NCI-H1436 treated with DMSO at 0.1 percent for 48 hours (cell line): ENCODE results near the gene ABCC8.
A peak's percentile ranks its signal among the peaks of the same experiment; 100 is the strongest.
"Not testable (repeated sequence)": the region's sequence is repeated elsewhere in the genome, so short reads cannot be mapped to it uniquely, and the experiment has no call there.

Experiments used
- DNase-seq: peaks from one replicate; lab custom pipeline; 2025; lab: John Stamatoyannopoulos, UW

The ABCC8 gene

DNA sequence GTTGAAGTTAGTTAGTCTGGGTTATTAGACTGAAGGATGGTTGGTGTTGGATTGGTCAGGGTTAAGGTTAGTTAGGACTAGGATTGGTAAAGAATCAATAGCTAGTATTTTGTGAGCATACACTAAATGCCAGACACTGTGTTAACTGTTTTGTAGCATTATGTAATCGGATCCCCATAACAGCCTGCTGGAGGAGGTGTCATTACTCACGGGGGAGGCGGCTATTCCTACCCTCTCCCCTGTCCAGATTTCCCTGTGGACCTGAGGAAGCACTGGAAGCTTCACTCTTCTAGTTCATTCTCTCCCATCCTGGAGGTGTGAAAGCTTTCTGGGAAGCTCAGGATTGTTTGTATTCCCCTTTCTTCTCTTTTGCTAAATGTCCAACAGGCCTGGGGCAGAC, 47.7 kb downstream of the ABCC8 start:
- no peak for DNase-seq

DNA sequence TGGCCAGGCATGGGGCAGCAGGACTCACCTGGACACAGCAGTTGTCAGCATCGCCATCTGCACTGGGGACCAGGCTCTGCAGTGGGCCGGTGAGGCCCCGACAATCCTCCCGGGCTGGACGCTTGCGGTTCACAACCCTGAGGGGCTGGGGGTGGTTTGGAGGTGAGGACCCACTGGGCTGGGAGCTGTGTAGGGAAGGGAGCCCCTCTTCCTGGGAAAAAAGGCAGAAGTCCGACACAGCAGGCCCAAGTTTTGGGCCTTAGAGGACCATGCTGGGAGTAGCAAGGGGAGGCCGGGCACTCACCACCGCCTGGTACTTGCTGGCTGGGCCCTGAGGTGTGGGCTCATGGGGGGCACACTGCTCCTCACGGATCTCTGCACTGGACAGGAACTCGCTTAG, 48.4 kb downstream of the ABCC8 start:
- no peak for DNase-seq

DNA sequence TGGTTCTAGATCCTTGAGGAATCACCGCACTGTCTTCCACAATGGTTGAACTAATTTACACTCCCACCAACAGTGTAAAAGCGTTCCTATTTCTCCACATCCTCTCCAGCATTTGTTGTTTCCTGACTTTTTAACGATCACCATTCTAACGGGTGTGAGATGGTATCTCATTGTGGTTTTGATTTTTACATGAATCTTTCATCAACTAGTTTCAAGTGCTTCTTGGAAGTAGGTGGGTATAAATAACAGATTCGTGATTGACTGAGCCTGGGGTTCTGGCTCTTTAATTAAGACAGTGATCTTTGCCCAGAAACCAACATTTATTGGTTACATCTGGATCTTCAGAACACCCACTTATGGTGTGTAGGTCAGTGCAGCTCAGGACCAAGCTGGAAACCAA, 50.4 kb downstream of the ABCC8 start:
- not testable (repeated sequence) for DNase-seq

DNA sequence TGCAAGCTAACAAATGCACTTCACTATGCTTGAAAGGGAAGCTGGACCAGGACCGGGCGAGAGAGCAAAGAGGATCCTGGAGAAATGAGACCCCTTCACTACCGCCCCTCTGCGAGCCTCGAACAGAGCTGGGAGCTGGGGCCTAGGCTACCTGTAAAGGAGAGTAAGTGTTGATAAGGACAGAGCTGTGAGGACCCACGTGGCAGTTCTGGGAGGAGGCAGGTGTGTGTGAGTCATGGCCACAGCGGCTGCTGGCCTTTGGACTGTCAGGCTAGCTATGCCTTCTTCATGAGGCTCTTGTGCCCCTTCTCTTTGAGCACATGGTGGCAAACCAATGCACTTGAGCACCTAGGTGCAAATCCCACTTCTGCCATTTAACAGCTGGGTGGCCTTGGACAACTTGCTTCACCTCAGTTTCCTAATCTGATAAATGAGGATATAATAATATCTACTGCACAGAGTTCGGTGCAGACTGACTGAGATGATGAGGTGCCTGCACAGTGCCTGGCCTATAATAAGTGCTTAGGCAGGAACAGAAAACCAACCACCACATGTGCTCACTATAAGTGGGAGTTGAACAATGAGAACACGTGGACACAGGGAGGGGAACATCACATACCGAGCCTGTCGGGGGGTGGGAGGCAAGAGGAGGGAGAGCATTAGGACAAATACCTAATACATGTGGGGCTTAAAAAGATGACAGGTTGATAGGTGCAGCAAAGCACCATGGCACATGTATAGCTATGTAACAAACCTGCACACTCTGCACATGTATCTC, 52.9 kb downstream of the ABCC8 start:
- no peak for DNase-seq

DNA sequence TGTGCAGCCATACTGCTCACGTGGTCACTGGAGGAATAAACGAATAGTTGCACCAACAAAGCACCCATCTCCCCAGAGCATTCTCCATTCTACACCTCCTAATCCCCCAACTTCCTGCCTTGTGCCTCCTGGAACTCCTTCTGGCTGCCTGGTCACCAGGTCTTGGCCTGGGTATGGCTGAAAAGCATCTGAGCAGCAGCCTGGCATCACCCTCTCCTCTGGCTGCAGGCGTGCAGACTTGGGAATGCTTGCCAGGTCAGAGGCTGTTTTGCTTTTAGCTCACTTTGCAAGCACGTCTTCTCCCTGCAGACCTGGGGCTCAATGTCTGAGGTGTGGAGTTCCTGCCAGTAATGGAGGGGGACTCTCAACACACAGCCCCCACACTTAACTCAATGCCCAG, 54.9 kb downstream of the ABCC8 start:
- DNase-seq: no peak

DNA sequence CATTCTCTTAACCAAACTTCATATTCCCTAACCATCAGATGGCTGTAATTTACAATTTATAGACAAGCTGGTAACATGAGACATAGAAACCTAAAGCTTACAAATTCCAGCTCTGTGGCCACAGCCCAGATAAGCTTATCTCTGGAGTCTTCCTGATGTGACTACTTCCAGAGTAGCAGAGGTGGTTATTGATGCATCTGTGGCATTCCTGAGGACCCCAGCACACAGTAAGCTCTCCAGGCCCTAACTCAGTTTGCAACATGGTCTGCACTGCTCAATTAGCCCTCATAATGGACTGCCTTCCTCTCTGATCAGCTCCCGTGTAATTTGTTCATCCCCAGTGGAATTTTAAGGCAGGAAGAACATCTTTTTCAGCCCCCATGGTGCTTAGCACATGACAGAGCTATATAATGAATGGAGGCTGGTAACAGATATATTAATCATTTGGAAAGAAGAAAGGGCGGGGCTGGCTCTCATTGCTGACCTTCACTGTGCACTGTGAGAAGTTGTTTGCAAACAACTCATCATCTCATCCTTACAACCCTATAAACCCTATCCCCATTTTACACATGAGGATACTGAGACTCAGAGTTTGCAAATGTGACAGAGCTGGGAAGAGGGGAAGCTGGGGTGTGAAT, 58.1 kb downstream of the ABCC8 start:
- no peak for DNase-seq

DNA sequence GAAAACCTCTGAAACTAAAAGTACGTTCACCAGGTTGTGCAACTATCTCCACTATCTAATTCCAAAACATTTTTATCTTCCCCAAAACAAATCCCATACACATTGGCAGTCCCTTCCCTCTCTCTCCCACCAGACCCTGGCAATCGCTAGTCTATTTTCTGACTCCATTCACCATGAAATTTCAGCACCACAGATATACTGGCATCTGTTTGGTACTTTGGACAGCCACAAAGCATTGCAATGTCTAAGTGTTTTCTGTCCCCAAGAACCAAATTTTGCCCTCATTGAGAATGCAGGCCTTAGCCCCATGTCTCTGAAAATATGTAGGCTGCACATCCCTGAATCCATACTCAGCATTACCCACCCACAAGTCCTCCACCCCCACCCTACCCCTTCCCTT, 60.2 kb downstream of the ABCC8 start:
- no peak for DNase-seq

DNA sequence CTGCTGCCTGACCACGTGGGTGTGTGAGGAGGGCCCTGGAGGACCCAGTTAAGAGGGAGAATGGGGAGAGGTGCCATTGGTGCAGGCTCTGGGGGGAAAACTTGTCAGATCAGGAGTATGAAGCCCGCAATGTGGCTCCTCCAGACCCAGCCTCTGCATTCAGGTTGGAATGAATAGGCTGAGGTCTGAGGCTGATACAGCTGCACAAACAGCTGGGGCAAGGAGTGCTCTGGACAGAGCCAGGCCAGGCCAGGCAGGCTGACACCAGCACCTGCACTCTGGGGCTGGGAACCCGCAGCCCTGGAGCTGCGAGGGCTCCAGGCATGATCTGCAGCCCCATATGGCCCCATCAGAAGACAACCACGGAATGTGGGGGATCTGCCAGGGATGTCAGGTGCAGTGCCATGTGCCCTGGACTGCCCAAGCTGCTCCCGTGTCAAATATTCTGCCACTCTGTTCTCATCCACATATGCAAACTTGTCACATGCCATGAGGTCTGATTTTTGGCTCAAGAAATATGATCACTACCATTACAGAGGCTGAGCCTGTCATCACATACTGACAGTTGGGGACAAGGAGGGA, 61.0 kb downstream of the ABCC8 start:
- DNase-seq: no peak

DNA sequence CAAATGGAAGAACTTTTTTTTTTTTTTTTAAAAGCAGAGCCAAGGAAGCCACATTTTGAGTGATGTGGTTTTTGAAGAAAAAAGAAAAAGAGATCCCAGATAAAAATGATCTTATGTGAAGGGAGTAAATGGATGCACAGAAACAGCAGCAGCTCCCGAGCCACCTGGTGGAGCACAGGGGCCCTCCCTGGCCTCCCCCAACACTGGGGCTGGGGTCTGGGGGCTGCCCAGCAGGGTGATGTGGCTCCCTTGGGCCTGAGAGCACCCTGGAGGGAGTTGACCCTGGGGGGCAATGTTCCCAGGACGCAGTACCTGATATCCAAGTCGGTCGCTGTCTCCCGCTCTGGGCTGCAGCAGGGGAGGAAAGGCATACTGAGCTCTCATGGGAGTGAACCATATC, 61.7 kb downstream of the ABCC8 start:
- DNase-seq: no peak

DNA sequence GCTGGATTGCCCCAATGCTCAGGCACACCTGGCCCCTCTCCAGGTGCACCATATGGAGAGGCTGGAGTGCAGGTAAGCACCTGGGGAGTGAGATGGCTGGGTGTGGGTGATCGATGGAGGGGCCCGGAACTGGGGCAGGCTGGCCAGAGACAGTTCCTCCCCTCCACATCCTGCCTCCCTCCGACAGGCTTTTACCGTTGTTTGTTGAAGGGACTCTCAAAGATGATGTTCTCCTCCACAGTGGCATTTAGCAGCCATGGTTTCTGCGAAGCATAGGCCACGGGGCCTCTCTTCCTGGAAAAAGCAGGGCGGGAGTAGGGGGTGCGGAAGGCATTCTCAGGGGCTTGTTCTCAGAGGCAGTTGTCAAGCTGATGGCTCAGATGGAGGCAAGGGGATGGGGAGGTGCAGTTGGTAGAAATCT, 62.3 kb downstream of the ABCC8 start:
- no peak for DNase-seq

DNA sequence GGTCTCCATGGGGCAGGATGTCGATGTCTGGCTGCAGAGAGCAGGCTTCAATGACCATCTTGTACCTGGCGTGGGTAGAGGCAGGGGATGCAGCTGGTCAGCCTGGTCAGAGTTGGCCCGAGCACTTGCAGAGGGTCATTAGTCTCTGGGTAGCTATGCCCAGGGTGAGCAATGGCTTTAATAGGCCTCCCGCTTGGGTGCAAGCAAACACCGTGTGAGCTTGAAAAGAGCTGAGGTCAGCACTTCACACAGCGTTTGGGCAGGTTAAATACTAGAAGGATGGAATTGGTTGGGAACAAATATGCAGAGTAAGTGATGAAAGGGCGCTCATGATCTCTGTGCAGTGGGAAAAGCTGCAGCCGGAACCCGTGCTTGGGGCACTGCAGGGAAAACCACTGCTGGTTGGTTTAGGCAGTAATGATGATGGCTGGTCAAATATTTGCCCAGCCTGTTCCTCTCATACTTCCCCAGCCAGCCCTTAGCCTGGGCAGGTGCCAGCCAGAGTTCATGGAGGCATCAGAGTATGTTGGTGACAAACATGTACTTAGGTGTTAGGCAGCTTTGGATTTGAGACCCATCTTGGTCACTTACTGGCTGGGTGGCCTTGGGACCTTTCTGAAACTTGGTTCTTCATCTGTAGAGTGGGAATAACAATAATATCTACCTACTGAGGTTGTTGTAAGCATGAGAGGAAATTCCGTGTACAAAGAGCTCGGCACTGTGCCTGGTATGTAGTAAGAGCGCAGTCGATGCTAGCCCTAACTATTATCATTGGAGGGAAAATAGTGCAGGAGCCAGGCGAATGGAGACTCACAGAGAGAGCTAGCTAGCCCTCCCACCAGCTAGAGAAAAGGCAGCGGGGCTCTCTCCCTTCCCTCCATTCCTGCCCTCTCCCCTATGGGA, 63.0 kb downstream of the ABCC8 start:
- DNase-seq: no peak

DNA sequence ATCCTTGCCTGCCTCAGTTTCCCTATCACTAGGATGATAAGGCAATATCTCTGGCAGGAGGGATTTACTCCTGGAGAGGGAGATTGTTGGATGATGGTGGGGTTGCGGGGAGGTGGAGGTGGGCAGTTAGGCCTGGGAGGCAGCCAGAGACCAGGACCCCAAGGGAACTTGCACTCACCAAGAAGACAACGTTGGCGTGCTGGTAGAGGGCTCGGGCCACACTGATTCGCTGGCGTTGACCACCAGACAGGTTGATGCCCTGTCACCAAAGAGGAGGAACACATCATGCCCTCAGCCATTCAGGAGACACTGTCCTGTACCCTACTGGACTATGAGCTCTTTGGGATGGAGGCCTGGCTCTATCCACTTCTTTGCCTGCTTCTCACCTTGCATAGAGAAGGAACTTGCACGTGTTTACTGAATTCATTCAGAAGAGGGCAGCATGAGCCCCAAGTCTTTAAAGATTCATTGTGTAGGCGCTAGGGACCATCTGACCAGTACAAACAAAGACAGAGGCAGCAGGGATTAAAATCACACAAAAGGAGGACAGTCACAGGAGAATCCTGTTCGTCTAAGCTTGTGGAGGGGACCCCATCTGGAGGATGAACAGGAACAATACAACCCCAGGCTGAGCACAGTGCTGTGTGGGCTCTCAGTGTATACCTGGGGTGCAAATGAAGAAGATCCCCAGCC, 64.0 kb downstream of the ABCC8 start:
- DNase-seq: no peak

DNA sequence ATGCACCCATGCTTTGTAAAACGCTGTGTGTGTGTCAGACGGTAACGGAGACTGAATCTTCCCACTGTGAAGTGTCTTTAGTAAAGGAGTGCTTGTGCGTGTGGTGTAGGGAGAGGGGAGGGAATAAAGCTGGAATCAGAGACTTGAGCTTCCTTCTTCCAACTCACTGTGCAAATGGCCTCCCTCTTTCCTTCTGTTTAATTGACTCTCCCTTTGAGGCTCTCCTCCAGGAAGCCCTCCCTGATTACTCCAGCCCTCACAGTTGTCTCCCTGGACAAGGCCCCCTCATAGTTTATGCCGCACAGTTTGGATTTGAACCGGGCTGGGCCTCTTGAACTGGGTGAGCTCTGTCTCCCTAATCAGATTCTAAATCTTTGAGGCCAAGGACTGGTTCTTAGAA, 65.2 kb downstream of the ABCC8 start:
- no peak for DNase-seq

DNA sequence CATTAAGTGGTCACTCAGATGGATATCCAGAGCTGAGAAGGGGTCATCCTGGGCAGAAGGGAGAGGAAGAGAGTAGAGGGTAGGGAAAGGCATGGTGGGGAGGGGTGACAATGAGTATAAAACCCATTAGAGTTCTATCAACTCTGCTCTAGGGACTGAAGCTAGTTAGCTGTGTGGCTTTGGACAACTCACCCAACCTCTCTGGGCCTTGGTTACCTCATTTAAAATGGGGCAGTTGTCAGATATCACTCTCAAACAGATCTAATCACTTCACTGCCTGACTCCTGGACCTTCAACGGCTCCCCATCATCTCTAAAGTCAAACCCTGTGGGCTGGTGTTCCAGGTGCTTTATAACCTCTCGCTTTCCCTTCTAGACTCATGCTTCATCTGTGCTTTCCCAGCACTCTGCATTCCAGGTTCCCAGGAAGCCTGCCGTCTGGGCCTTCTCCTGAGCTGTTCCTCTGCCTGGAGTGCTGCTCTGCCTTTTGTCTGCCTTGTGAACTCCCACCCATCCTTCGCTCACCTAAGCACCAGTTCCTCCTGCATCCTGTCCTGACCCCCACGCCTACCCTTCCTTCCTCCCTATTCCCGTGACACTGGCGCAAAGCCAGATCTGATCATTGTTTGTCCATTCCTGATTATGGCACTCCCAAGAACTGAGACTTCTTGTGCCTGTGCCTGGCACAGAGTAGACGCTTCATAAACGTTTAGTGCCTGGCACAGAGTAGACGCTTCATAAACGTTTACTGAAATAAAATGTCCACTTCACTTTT, 65.9 kb downstream of the ABCC8 start:
- no peak for DNase-seq

DNA sequence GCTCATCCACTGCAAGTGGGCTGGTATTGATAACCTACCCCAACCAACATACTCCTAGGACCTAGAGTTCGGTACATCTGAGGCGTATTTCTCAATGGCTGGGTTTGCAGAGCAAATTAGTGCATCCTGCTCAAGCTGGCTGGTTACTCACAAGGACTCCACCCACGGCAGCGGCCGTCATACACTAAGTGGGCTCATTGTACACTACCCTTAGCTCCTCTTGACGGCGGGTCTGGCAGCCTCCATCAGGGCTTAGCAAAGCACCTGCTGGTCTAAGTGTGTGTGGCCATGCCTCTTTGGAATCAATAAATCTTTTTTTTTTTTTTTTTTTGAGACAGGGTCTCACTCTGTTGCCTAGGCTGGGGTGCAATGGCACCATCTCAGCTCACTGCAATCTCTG, 68.0 kb downstream of the ABCC8 start:
- no peak for DNase-seq

DNA sequence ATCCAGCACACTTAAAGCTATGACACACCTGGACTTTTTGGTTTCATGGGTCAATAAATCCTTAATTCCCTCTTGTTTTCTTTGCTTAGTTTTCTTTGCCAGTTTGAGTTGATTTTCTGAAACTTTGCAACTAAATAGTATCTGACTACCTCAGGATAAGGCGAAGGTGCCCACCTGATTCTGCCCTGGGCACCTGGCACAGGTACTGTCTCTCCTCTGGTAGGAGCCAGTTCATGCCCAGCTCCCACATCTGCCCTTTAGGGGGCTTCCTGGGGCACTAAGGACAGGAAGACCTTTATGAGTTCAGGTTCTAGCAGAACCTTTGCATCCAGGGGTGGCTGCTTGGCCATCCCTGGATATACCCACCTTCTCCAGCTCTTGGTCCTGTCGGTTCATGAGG, 68.6 kb downstream of the ABCC8 start:
- DNase-seq: no peak

DNA sequence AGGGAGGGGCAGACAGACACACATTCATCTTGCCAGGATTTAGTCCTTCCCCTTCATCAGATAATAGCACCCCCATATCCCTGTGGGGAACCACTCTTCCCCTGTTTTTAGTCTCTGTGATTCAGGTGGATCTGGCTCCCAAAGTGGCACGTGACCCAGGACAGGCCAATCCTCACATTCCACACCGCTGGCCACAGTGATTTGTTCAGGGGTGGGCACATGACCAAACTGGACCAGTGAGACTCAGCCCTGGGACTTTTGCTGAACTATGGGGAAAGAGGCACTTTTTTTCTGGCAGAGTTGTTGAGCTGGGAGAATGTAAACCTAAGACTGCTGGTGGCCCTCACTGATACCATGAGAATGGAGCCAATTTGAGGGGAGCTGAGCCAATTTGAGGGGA, 69.1 kb downstream of the ABCC8 start:
- DNase-seq: no peak

DNA sequence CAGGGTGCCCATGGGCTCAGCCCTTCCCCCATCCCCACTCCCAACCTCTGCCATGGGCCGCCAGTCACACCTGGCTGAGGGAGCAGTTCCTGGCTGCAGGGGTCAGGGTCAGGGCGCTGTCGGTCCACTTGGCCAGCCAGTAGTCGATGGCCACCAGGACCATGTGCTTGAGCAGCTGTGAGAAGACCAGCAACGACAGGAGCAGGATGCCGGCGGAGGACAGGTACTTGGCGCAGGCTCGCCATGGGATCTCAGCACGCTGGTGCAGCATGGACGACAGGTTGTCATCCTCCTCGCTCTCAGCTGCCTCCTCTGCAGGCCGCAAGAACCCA, 69.9 kb downstream of the ABCC8 start:
- no peak for DNase-seq

DNA sequence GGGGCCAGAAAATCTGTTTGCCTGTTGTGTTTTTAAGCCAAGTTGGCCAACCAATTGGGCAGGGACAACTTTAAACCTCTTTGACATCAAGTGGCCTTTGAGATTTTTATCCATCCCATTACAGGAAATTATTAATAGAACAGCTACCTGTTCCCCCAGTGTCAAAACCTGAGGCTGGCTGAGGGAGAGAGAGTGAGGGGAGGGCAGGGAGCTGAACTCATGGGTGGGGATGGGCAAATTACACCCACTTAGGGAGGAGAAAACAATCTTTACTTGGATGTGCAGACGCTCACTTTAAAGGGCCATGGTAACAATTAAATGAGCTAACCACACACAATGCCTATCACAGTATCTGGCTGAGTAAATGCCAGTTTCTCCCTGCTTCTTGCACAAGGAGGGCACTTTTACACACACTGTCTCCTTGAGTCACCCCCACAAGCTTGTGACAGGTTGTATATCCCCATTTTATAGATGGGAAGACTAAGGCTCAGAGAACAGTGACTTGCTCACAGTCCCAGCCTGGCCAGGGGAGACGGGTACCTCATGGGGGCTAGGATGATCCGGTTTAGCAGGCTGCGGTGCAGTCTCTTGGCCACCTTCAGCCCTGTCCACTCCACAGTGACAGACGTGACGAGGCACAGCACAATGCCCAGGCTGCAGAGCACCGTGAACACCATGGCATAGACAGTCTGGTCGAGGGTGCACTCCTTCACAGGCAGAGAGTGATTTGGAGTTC, 70.4 kb downstream of the ABCC8 start:
- no peak for DNase-seq

DNA sequence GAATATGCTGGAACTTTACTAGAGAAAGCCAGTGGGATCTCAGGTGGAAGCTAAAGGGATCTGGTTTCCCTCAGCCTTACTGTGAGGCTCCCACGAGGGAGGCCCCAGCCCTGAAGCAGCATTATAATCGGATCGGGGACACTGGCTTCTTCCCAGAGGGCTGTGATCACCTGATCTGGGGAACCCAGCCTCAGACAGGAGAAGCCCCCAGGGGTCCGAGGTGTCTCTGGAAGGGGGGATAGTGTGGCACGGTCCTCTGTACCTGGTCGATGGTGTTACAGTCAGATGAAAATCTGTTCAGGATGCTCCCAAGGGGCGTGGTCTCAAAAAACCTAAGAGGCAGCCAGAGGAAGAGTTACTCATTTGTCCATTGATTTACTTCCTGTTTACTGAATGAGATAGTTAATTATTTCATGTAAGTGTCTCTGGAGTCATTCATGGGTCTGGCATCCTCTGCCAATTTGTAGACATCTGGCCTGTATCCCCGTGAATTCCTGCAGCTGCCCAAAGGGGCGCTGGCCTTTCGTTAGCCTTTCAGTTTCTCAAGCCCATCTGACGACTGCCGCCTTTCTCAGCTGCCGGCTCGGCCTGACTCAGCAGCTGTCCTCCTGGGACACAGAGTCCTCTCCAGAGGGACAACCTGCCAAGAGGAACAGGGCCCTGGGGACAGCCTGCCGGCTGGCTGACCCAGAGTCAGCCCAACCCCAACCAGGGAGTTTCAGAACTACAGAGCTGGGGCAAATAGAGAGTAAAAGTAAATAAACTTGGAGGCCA, 71.2 kb downstream of the ABCC8 start:
- DNase-seq: peak; percentile 45
